Measurements from ENCODE around the gene MISP3.

MISP3 gene

GRCh38 chr19:14102102-14102696, 29.6 kb downstream of the MISP3 start (continued):
- TF ChIP-seq TOX (CRISPR knock-in tag; IDR thresholded peaks at IDR 0.05; ENCODE audit: borderline replicate concordance): no peak

- TF ChIP-seq GLIS3 (CRISPR knock-in tag; IDR thresholded peaks at IDR 0.05) (no peak), ZNF8 (CRISPR knock-in tag; IDR thresholded peaks at IDR 0.05) (no peak), PPARA (CRISPR knock-in tag; IDR thresholded peaks at IDR 0.05; ENCODE audit: borderline replicate concordance) (no peak), ZNF70 (CRISPR knock-in tag; IDR thresholded peaks at IDR 0.05) (no peak), POU6F1 (CRISPR knock-in tag; IDR thresholded peaks at IDR 0.05; ENCODE audit: borderline replicate concordance, low read depth) (no peak), BACH2 (CRISPR knock-in tag; IDR thresholded peaks at IDR 0.05; ENCODE audit: borderline replicate concordance) (no peak), RARB (CRISPR knock-in tag; IDR thresholded peaks at IDR 0.05) (no peak), ARNTL (CRISPR knock-in tag; IDR thresholded peaks at IDR 0.05; ENCODE audit: borderline replicate concordance, low read depth) (no peak), ESRRG (CRISPR knock-in tag; IDR thresholded peaks at IDR 0.05) (no peak), TOX (CRISPR knock-in tag; IDR thresholded peaks at IDR 0.05; ENCODE audit: borderline replicate concordance) (no peak), ZC3H10 (CRISPR knock-in tag; IDR thresholded peaks at IDR 0.05) (no peak), CSDC2 (CRISPR knock-in tag; IDR thresholded peaks at IDR 0.05) (no peak), CSRNP3 (CRISPR knock-in tag; IDR thresholded peaks at IDR 0.05) (no peak), TCF4 (CRISPR knock-in tag; IDR thresholded peaks at IDR 0.05; ENCODE audit: borderline replicate concordance) (no peak), ISL1 (CRISPR knock-in tag; IDR thresholded peaks at IDR 0.05) (no peak), ZFP3 (CRISPR knock-in tag; IDR thresholded peaks at IDR 0.05) (no peak), ZFP30 (CRISPR knock-in tag; IDR thresholded peaks at IDR 0.05) (no peak), SNAI2 (CRISPR knock-in tag; IDR thresholded peaks at IDR 0.05) (no peak)
- TF ChIP-seq, protein P1, sequence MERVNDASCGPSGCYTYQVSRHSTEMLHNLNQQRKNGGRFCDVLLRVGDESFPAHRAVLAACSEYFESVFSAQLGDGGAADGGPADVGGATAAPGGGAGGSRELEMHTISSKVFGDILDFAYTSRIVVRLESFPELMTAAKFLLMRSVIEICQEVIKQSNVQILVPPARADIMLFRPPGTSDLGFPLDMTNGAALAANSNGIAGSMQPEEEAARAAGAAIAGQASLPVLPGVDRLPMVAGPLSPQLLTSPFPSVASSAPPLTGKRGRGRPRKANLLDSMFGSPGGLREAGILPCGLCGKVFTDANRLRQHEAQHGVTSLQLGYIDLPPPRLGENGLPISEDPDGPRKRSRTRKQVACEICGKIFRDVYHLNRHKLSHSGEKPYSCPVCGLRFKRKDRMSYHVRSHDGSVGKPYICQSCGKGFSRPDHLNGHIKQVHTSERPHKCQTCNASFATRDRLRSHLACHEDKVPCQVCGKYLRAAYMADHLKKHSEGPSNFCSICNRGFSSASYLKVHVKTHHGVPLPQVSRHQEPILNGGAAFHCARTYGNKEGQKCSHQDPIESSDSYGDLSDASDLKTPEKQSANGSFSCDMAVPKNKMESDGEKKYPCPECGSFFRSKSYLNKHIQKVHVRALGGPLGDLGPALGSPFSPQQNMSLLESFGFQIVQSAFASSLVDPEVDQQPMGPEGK (CRISPR knock-in tag; IDR thresholded peaks at IDR 0.05; ENCODE audit: borderline replicate concordance): no peak
- TF ChIP-seq, protein P2, sequence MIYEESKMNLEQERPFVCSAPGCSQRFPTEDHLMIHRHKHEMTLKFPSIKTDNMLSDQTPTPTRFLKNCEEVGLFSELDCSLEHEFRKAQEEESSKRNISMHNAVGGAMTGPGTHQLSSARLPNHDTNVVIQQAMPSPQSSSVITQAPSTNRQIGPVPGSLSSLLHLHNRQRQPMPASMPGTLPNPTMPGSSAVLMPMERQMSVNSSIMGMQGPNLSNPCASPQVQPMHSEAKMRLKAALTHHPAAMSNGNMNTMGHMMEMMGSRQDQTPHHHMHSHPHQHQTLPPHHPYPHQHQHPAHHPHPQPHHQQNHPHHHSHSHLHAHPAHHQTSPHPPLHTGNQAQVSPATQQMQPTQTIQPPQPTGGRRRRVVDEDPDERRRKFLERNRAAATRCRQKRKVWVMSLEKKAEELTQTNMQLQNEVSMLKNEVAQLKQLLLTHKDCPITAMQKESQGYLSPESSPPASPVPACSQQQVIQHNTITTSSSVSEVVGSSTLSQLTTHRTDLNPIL (CRISPR knock-in tag; IDR thresholded peaks at IDR 0.05; ENCODE audit: low read depth): no peak
- ATAC-seq: no peak
These were observed 30.2 kb downstream of the MISP3 start for GRCh38 chr19:14102756-14103155.

GRCh38 chr19:14103310-14103709, 30.7 kb downstream of the MISP3 start:
- no peak for TF ChIP-seq OSR1 (CRISPR knock-in tag; IDR thresholded peaks at IDR 0.05)
- TF ChIP-seq TOX (CRISPR knock-in tag; IDR thresholded peaks at IDR 0.05; ENCODE audit: borderline replicate concordance): no peak
- TF ChIP-seq POU6F1 (CRISPR knock-in tag; IDR thresholded peaks at IDR 0.05; ENCODE audit: borderline replicate concordance, low read depth): no peak
- no peak for TF ChIP-seq ZFP30 (CRISPR knock-in tag; IDR thresholded peaks at IDR 0.05)
- TF ChIP-seq BACH2 (CRISPR knock-in tag; IDR thresholded peaks at IDR 0.05; ENCODE audit: borderline replicate concordance): no peak
- no peak for TF ChIP-seq ZFP3 (CRISPR knock-in tag; IDR thresholded peaks at IDR 0.05)
- no peak for TF ChIP-seq ESRRG (CRISPR knock-in tag; IDR thresholded peaks at IDR 0.05)
- no peak for TF ChIP-seq TCF4 (CRISPR knock-in tag; IDR thresholded peaks at IDR 0.05; ENCODE audit: borderline replicate concordance)
- no peak for TF ChIP-seq SNAI2 (CRISPR knock-in tag; IDR thresholded peaks at IDR 0.05)
- TF ChIP-seq TSHZ2 (CRISPR knock-in tag; IDR thresholded peaks at IDR 0.05): no peak
- TF ChIP-seq, protein P2 (CRISPR knock-in tag; IDR thresholded peaks at IDR 0.05; ENCODE audit: low read depth): no peak
- no peak for TF ChIP-seq ZNF565 (CRISPR knock-in tag; conservative IDR thresholded peaks at IDR 0.05; ENCODE audit: low read depth)
- ATAC-seq: no peak

Measured in SK-N-SH treated with all-trans-retinoic acid at 6 μM for 48 hours (cell line).